ENCODE measurements around the gene MRPS2.

- no peak for TF ChIP-seq POLR2A (IDR thresholded peaks at IDR 0.05)
- TF ChIP-seq CTCF (IDR thresholded peaks at IDR 0.05) = no peak
These were observed 384 bp upstream of the MRPS2 start for GRCh38 chr9:135500071-135500524.

All from vagina (tissue), 2 donors.